Calu3 (cell line): ENCODE results near the gene INPP5F. TPM values are rescaled to one million over a fixed set of nuclear protein-coding genes. Genes with fewer than 3 reads are reported as not detected.

ENCODE experiments used
- BruUV-seq: library from RNA; stranded (reverse); fragments of 400-500 nt; replicated peaks from 2 replicates; lab custom pipeline; 2021; lab: Mats Ljungman, UMichigan
- CTCF ChIA-PET: fragments of 300-600 bp; sonication (Branson Sonifier 250); formaldehyde crosslinking; loops from one replicate; lab custom pipeline; 2022; ENCODE audit warnings: antibody characterized with exemption; lab: Charles Lee
- DNase-seq: peaks from one replicate; pipeline ENCODE4 v3.0.0; 2022
- H3K27ac Mint-ChIP-seq: one replicate; pipeline ENCODE4 v1.8.0; 2022; ENCODE audit warnings: mixed read lengths; ENCODE audit not compliant: unreplicated experiment
- H3K27me3 Mint-ChIP-seq: one replicate; pipeline ENCODE4 v1.8.0; 2022; ENCODE audit warnings: mixed read lengths; ENCODE audit not compliant: unreplicated experiment
- H3K36me3 Mint-ChIP-seq: one replicate; pipeline ENCODE4 v1.8.0; 2022; ENCODE audit warnings: mild to moderate bottlenecking, moderate library complexity, mixed read lengths; ENCODE audit not compliant: insufficient read depth, unreplicated experiment
- H3K4me1 Mint-ChIP-seq: one replicate; pipeline ENCODE4 v1.8.0; 2022; ENCODE audit warnings: mild to moderate bottlenecking, low read depth, mixed read lengths; ENCODE audit not compliant: unreplicated experiment
- H3K4me3 Mint-ChIP-seq: one replicate; pipeline ENCODE4 v1.8.0; 2022; ENCODE audit warnings: mild to moderate bottlenecking, low read depth, moderate library complexity, mixed read lengths; ENCODE audit not compliant: unreplicated experiment
- H3K9me3 Mint-ChIP-seq: one replicate; pipeline ENCODE4 v1.8.0; 2022; ENCODE audit warnings: low read depth, mixed read lengths; ENCODE audit not compliant: unreplicated experiment
- intact Hi-C: fragments of 100-400 bp; cut with micrococcal nuclease; formaldehyde crosslinking; loops from one replicate; pipeline ENCODE4 v1.10.0; 2022; ENCODE audit not compliant: unreplicated experiment
- total RNA-seq: library from RNA; stranded (reverse); gene quantifications from 2 replicates; pipeline ENCODE4 v1.2.3, GENCODE V29; 2022
- TF ChIP-seq, protein P1 (sequence below): fragments of 200-600 bp; IDR thresholded peaks from one replicate; pipeline ENCODE4 v1.8.0; 2022; ENCODE audit warnings: antibody characterized with exemption; ENCODE audit not compliant: unreplicated experiment

The INPP5F gene
- total RNA-seq, 1 experiment from 2014 or later: 6.9 TPM

DNA sequence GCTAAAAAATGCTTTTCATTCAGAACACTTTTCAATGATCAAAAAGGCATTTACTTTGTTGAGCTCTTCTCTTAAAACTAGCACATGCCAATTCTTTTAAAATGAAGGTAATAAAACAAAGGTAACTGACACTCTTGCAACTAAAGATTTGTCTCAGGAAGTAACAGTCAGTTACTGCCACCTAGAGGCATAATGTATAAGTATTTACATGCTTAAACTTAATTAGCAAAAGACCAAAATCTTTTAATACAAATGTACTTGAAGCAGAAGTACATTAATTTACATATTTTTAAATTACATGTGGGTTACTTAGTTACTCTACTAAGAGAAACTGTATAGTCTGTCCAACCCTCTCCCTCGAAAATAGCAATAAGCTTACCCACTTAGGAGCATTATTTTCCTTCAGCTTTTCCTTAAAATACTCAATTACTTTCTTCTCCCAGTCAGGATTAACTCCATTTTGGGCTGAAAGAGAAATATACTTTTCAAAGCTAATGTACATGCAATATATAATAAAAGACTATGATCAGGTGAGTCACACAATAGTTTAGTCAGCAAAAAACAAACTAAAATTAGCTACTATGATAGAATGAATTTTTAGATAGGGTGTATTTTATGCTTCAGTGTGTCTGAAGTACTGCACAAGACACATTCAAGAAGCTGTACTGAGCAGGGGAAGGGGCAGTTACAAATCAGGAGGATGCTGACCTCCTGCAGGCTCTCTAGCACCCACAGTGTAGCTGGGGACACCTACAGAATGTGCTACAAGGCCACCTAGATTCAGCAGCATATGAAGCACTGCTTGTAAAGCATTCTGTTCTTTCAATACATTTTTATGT lies 133.8 kb downstream of the INPP5F start:
- BruUV-seq: no TSS peak
- H3K27ac Mint-ChIP-seq: no peak overlapping the region
- H3K4me1 Mint-ChIP-seq: peaks cover 7% of the 10 kb centered on the region
- H3K9me3 Mint-ChIP-seq: no peaks in the 10 kb centered on the region
- CTCF ChIA-PET: interaction anchor here (0.6 to 1.7 kb wide), 6 partner anchors 12 to 1708 kb away, joined by 3 to 7 read pairs (median 4); partner anchors contain the start of gene INPP5F
- H3K27me3 Mint-ChIP-seq: no peaks in the 10 kb centered on the region
- intact Hi-C loops: loop anchor here (1.0 to 2.0 kb wide), 3 partner anchors 109 to 251 kb away; no protein-coding TSS in a partner anchor
- no peaks in the 10 kb centered on the region for H3K36me3 Mint-ChIP-seq
- DNase-seq: no peak
- no peak overlapping the region for H3K4me3 Mint-ChIP-seq
- TF ChIP-seq, protein P1, sequence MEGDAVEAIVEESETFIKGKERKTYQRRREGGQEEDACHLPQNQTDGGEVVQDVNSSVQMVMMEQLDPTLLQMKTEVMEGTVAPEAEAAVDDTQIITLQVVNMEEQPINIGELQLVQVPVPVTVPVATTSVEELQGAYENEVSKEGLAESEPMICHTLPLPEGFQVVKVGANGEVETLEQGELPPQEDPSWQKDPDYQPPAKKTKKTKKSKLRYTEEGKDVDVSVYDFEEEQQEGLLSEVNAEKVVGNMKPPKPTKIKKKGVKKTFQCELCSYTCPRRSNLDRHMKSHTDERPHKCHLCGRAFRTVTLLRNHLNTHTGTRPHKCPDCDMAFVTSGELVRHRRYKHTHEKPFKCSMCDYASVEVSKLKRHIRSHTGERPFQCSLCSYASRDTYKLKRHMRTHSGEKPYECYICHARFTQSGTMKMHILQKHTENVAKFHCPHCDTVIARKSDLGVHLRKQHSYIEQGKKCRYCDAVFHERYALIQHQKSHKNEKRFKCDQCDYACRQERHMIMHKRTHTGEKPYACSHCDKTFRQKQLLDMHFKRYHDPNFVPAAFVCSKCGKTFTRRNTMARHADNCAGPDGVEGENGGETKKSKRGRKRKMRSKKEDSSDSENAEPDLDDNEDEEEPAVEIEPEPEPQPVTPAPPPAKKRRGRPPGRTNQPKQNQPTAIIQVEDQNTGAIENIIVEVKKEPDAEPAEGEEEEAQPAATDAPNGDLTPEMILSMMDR: peak; percentile 17

DNA sequence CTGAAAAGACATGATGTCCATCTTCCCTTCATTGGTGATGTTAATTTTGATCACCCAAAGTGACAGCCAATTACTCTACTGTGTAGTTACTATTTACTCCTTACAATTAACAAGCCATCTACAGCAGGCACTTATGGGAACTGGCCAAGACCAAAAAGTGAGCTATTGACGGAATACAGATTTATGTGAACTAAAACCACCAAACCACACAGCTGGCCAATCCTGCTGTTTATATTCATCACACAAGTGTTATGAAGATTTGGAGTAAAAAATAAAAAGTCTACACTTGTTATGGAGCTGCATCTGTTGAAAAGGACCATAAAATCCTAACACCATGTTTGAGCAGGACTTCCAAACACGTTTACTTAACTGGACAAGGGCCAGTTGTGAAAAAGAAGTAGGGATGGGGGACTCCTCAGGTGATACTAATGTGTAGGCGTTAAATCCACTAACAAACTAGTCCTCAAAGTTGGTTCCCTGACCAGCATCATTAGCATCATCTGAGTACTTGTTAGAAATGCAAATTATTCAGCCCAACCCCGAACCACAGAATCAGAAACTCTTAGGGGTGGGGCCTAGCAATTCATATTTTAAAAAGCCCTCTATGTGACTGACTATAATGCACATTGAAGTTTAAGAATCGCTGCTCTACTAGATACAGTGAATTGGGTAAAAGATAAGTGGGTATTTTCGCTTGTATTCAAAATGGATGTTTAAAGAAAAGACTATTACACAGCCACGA lies 135.2 kb downstream of the INPP5F start:
- TF ChIP-seq, protein P1: no peak
- intact Hi-C loops: no loop called here
- Mint-ChIP-seq H3K4me1 (peaks cover 7% of the 10 kb centered on the region), H3K27ac (no peak overlapping the region), H3K36me3 (no peaks in the 10 kb centered on the region), H3K9me3 (no peaks in the 10 kb centered on the region), H3K27me3 (no peaks in the 10 kb centered on the region), H3K4me3 (no peak overlapping the region)
- DNase-seq: no peak
- CTCF ChIA-PET: no interaction called here
- BruUV-seq: no TSS peak

DNA sequence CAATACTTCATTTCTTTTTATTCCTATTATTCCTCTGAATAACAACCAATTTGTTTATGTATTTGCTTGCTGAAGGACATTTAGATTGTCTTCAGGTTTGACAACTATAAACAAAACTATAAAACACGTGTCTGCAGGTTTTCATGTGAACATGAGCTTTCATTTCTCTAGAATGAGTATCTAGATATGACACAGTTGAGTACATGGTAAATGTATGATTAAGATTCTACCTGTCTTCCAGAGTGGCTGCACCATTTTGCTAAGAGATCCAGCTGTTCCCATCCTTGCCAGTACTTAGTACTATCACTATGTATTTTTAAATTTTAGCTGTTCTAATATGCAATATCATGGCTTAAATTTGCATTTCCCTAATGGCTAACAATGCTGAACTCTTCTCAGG lies 136.7 kb downstream of the INPP5F start:
- peaks cover 7% of the 10 kb centered on the region for H3K4me1 Mint-ChIP-seq
- intact Hi-C loops: no loop called here
- no peak overlapping the region for H3K4me3 Mint-ChIP-seq
- CTCF ChIA-PET: interaction anchor here (0.6 kb wide), 1 partner anchor 51 kb away, joined by 4 read pairs; no protein-coding TSS in a partner anchor
- H3K36me3 Mint-ChIP-seq: no peaks in the 10 kb centered on the region
- no peaks in the 10 kb centered on the region for H3K9me3 Mint-ChIP-seq
- BruUV-seq: no TSS peak
- TF ChIP-seq, protein P1: no peak
- no peaks in the 10 kb centered on the region for H3K27me3 Mint-ChIP-seq
- H3K27ac Mint-ChIP-seq: no peak overlapping the region
- DNase-seq: no peak

DNA sequence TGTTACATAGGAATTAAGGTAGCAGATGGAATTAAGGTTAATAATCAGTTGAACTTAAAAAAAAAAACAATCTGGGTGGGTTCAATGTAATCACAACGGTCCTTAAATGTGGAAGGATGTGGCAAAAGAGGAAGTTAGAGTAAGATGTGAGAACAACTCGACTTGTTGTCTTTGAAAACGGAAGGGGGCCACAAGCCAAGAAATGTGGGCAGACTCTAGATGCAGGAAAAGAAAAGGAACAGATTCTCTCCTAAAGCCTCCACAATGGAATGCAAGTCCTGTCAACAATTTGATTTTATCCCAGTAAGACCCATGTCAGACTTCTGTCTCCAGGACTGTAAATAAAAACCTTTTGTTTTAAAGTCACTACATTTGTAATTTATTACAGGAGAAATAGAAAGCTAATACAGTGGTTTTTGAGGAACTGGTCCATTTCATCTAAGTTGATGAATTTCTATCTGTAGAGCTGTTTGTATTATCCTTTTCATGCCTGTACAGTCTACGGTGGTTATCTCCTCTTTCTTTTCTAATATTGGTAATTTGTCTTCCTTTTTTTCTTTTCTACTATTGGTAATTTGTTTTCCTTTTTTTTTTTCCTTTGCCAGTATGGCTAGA lies 138.2 kb downstream of the INPP5F start:
- Mint-ChIP-seq H3K36me3 (no peaks in the 10 kb centered on the region), H3K4me3 (no peak overlapping the region), H3K4me1 (peaks cover 13% of the 10 kb centered on the region), H3K27me3 (no peaks in the 10 kb centered on the region), H3K9me3 (no peaks in the 10 kb centered on the region), H3K27ac (no peak overlapping the region)
- no peak for DNase-seq
- CTCF ChIA-PET: interaction anchor here (0.7 kb wide), 1 partner anchor 8 kb away, joined by 3 read pairs; no protein-coding TSS in a partner anchor
- intact Hi-C loops: no loop called here
- no TSS peak for BruUV-seq
- TF ChIP-seq, protein P1: no peak
